Loucy (cell line): Measurements from ENCODE around the gene DCLK3.

ENCODE experiments used
- CTCF ChIP-seq: fragments of 200-600 bp; sonication (generic); conservative IDR thresholded peaks from 2 replicates; pipeline ENCODE4 v1.5.1; 2014; ENCODE audit warnings: mild to moderate bottlenecking, antibody characterized with exemption, low read length
- EZH2phosphoT487 ChIP-seq: fragments of 200-600 bp; IDR thresholded peaks from 2 replicates; pipeline ENCODE4 v1.6.1; 2018; ENCODE audit warnings: antibody characterized with exemption, mild to moderate bottlenecking, moderate library complexity, borderline replicate concordance

GRCh38 chr3:36790765-36791164 lies 26.4 kb upstream of the DCLK3 start:
- TF ChIP-seq CTCF (no peak), EZH2phosphoT487 (no peak)
